CD4-positive, alpha-beta T cell (primary cell): Measurements from ENCODE around the gene SNX8. TPM values are rescaled to one million over a fixed set of nuclear protein-coding genes. Genes with fewer than 3 reads are reported as not detected.

Experiments used
- ATAC-seq: fragments of 200-7000 bp; cut with Tn5 transposase; one replicate; pipeline ENCODE4 v1.10.0; 2022; ENCODE audit warnings: mild to moderate bottlenecking; ENCODE audit not compliant: poor library complexity
- CTCF ChIA-PET: fragments of 350-600 bp; sonication (Branson Sonifier 250); formaldehyde crosslinking; loops from one replicate; lab custom pipeline; 2021; ENCODE audit warnings: antibody characterized with exemption, inconsistent platforms; lab: Charles Lee
- POLR2A ChIA-PET: fragments of 350-600 bp; sonication (Branson Sonifier 250); formaldehyde crosslinking; loops from one replicate; lab custom pipeline; 2021; ENCODE audit warnings: antibody characterized with exemption, inconsistent platforms; lab: Charles Lee
- DNase-seq, 14 experiments: peaks; one replicate each; pipeline ENCODE4 v3.0.0-alpha.2; 2013 to 2020; ENCODE audit warnings: mixed read lengths in 2 of 14
- H3K27ac ChIP-seq, 2 donors: one replicate each; pipeline versions ENCODE4 v1.5.1 to v1.7.0; 2013; ENCODE audit warnings: low read length in 2 of 2, low read depth in 1 of 2, mild to moderate bottlenecking in 1 of 2
- H3K27me3 ChIP-seq, 2 experiments: 1 replicate in 1 of 2; 2 replicates in 1 of 2; pipeline versions ENCODE4 v1.6.1 to v1.7.0; 2013; ENCODE audit warnings: low read length in 2 of 2, control low read depth in 1 of 2, mild to moderate bottlenecking in 1 of 2, moderate library complexity in 1 of 2; ENCODE audit not compliant: insufficient read depth in 2 of 2, control insufficient read depth in 1 of 2
- H3K36me3 ChIP-seq: one replicate; pipeline ENCODE4 v1.6.1; 2013; ENCODE audit warnings: low read length, control low read depth; ENCODE audit not compliant: insufficient read depth
- H3K4me1 ChIP-seq: one replicate; pipeline ENCODE4 v1.6.1; 2013; ENCODE audit warnings: low read length, control low read depth; ENCODE audit not compliant: insufficient read depth
- H3K4me3 ChIP-seq: one replicate; pipeline ENCODE4 v1.5.1; 2013; ENCODE audit warnings: mild to moderate bottlenecking, low read length, moderate library complexity
- H3K9me3 ChIP-seq, 2 experiments: 1 replicate in 1 of 2; 2 replicates in 1 of 2; pipeline versions ENCODE4 v1.6.1 to v1.7.0; 2013; ENCODE audit warnings: low read length in 2 of 2, mild to moderate bottlenecking in 2 of 2, control low read depth in 1 of 2, moderate library complexity in 1 of 2; ENCODE audit not compliant: control insufficient read depth in 1 of 2, insufficient read depth in 1 of 2
- H3K27ac Mint-ChIP-seq: one replicate; pipeline ENCODE4 v1.8.0; 2020; ENCODE audit warnings: mixed read lengths
- H3K27me3 Mint-ChIP-seq: one replicate; pipeline ENCODE4 v1.8.0; 2021; ENCODE audit warnings: mixed read lengths
- H3K36me3 Mint-ChIP-seq: one replicate; pipeline ENCODE4 v1.8.0; 2021; ENCODE audit warnings: low read depth, mixed read lengths
- H3K4me1 Mint-ChIP-seq: one replicate; pipeline ENCODE4 v1.8.0; 2021; ENCODE audit warnings: low read depth, mixed read lengths
- H3K4me3 Mint-ChIP-seq: one replicate; pipeline ENCODE4 v1.8.0; 2020; ENCODE audit warnings: mild to moderate bottlenecking, mixed read lengths
- H3K9me3 Mint-ChIP-seq: one replicate; pipeline ENCODE4 v1.8.0; 2020; ENCODE audit warnings: mixed read lengths
- CTCF ChIP-seq: fragments of 200-600 bp; IDR thresholded peaks from one replicate; pipeline ENCODE4 v1.8.0; 2022; ENCODE audit warnings: antibody characterized with exemption, mild to moderate bottlenecking
- intact Hi-C, 2 experiments: fragments of 100-400 bp; cut with DNase I in 1 of 2; cut with micrococcal nuclease in 1 of 2; formaldehyde crosslinking; loops; one replicate each; pipeline versions ENCODE4 v1.15.1 to v1.9.0; 2023 to 2025; cut with DNase I, micrococcal nuclease
- total RNA-seq, 174 experiments: library from RNA in 2 of 174; stranded (reverse) in 2 of 174; gene quantifications; one replicate each; pipeline ENCODE4 v1.2.3 and lab custom pipeline; 2021 to 2026

Gene SNX8
- total RNA-seq, 2 experiments from 2014 or later = 4.2 to 4.5 TPM

- H3K27me3 ChIP-seq = no peaks in the 10 kb centered on the region
- H3K9me3 ChIP-seq = peaks cover 0 to 5% of the 10 kb centered on the region in 2 experiments
- Mint-ChIP-seq H3K4me3 (no peak overlapping the region), H3K36me3 (no peaks in the 10 kb centered on the region), H3K4me1 (no peaks in the 10 kb centered on the region), H3K27ac (no peak overlapping the region), H3K27me3 (no peaks in the 10 kb centered on the region), H3K9me3 (no peaks in the 10 kb centered on the region)
- no peak for ATAC-seq
- no peaks in the 10 kb centered on the region for H3K36me3 ChIP-seq
- no peak overlapping the region for H3K27ac ChIP-seq
- POLR2A ChIA-PET = no interaction called here
- no peak for DNase-seq
- no peak for TF ChIP-seq CTCF
- intact Hi-C loops = no loop called here
- H3K4me1 ChIP-seq = no peaks in the 10 kb centered on the region
- H3K4me3 ChIP-seq = no peak overlapping the region
- CTCF ChIA-PET = no interaction called here
Observed at GRCh38 chr7:2287745-2288144, 26.5 kb downstream of the SNX8 start.

- ATAC-seq (no peak), DNase-seq (no peak)
- H3K36me3 ChIP-seq = no peaks in the 10 kb centered on the region
- H3K4me1 Mint-ChIP-seq = no peaks in the 10 kb centered on the region
- no peaks in the 10 kb centered on the region for H3K4me1 ChIP-seq
- ChIA-PET CTCF (no interaction called here), POLR2A (no interaction called here)
- no peak overlapping the region for H3K4me3 Mint-ChIP-seq
- no peaks in the 10 kb centered on the region for H3K36me3 Mint-ChIP-seq
- H3K9me3 ChIP-seq = no peaks in the 10 kb centered on the region
- no peak for TF ChIP-seq CTCF
- no peaks in the 10 kb centered on the region for H3K9me3 Mint-ChIP-seq
- H3K27ac Mint-ChIP-seq = no peak overlapping the region
- no peaks in the 10 kb centered on the region for H3K27me3 Mint-ChIP-seq
- H3K27ac ChIP-seq = no peak overlapping the region
- H3K4me3 ChIP-seq = no peak overlapping the region
- no peaks in the 10 kb centered on the region for H3K27me3 ChIP-seq
- intact Hi-C loops = no loop called here
Observed at GRCh38 chr7:2283074-2283473, 31.2 kb downstream of the SNX8 start.

GRCh38 chr7:2282185-2282751 is 32.0 kb downstream of the SNX8 start:
- H3K27ac Mint-ChIP-seq = no peak overlapping the region
- H3K4me3 Mint-ChIP-seq = no peak overlapping the region

More at GRCh38 chr7:2282185-2282751, 32.0 kb downstream of the SNX8 start:
- no peak for ATAC-seq
- Mint-ChIP-seq H3K9me3 (no peaks in the 10 kb centered on the region), H3K4me1 (no peaks in the 10 kb centered on the region), H3K36me3 (peaks cover 1% of the 10 kb centered on the region), H3K27me3 (no peaks in the 10 kb centered on the region)
- no peak for DNase-seq
- intact Hi-C loops = no loop called here
- no peak for TF ChIP-seq CTCF
- ChIA-PET POLR2A (no interaction called here), CTCF (no interaction called here)
- H3K4me3 ChIP-seq = no peak overlapping the region
- no peaks in the 10 kb centered on the region for H3K4me1 ChIP-seq
- no peak overlapping the region for H3K27ac ChIP-seq
- H3K9me3 ChIP-seq = no peaks in the 10 kb centered on the region
- no peaks in the 10 kb centered on the region for H3K27me3 ChIP-seq
- H3K36me3 ChIP-seq = no peaks in the 10 kb centered on the region
